ENCODE measurements around the gene ABCA3. TPM values are rescaled to one million over a fixed set of nuclear protein-coding genes. Genes with fewer than 3 reads are reported as not detected.

ABCA3 gene
- total RNA-seq, 4 donors from 2014 or later: 1.3 to 18.7 (median 4.7) TPM

GRCh38 chr16:2251296-2252111 is 89.0 kb downstream of the ABCA3 start, which contains the start of gene ECI1:
Gene ECI1 (minus strand): TSS chr16:2251587. CDS start chr16:2251566, 21 bp downstream.
- Histone ChIP-seq H3K4me3 (peak within 1 kb of the TSS; percentile 31 to 86), H3K27me3 (no peaks in the 10 kb centered on the region), H3K4me1 (peaks cover 0 to 7% of the 10 kb centered on the region in 2 donors), H3K9me3 (no peaks in the 10 kb centered on the region), H3K27ac (peak within 1 kb of the TSS; percentile 73 to 91), H3K36me3 (no peaks in the 10 kb centered on the region)
- DNase-seq: peak; percentile 94 to 97
- peak; percentile 85 to 89 for TF ChIP-seq POLR2A (IDR thresholded peaks at IDR 0.05)
- TF ChIP-seq CTCF (IDR thresholded peaks at IDR 0.05): peak; percentile 76 to 95 (median 91)
- intact Hi-C loops (cut with DNase I; ENCODE audit: low total_unique reads): no loop called here

- Histone ChIP-seq H3K27ac (peak overlapping the region; percentile 69 to 91), H3K9me3 (no peaks in the 10 kb centered on the region), H3K36me3 (no peaks in the 10 kb centered on the region), H3K4me3 (peak overlapping the region; percentile 31 to 86), H3K27me3 (no peaks in the 10 kb centered on the region), H3K4me1 (peaks cover 0 to 7% of the 10 kb centered on the region in 2 donors)
- DNase-seq: no peak
- intact Hi-C loops (cut with DNase I; ENCODE audit: low total_unique reads): no loop called here
- TF ChIP-seq POLR2A (IDR thresholded peaks at IDR 0.05) (no peak), CTCF (IDR thresholded peaks at IDR 0.05) (no peak)
Observed at GRCh38 chr16:2250652-2251295, 89.8 kb downstream of the ABCA3 start.

DNA sequence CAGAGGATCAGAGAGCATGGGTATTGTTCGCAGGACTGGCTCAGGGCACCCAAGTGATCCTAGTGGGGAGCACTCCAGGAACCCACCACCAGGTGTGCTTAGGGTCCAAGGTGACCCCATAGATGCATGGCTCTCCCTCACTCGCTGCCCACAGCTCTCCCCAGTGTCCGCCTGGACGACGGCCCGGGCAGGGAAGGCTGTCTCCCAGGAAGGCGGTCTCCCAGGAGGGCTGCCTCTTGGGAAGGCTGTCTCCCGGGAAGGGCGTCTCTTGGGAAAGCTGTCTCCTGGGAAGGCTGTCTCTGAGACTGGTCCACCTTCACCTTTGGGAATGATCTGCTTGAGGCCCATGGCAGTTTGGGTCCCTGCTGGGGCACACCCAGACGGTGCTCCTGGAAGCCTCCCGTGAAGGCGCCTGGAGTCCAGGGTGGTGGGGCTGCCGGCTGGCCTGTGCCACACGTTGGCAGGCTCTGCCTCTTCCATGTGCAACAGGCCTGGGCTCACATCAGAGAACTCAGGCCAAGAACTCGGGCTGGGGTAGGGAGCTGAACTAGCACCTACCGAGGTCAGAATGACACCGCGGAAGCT is 94.1 kb downstream of the ABCA3 start:
- no peaks in the 10 kb centered on the region for H3K4me1 ChIP-seq
- TF ChIP-seq CTCF (IDR thresholded peaks at IDR 0.05) (no peak), POLR2A (IDR thresholded peaks at IDR 0.05) (no peak)

GRCh38 chr16:2244926-2245795 is 95.4 kb downstream of the ABCA3 start:
- Histone ChIP-seq H3K4me1 (no peaks in the 10 kb centered on the region), H3K27me3 (no peaks in the 10 kb centered on the region), H3K27ac (no peak overlapping the region), H3K4me3 (no peak overlapping the region), H3K36me3 (no peaks in the 10 kb centered on the region), H3K9me3 (no peaks in the 10 kb centered on the region)
- intact Hi-C loops (cut with DNase I; ENCODE audit: low total_unique reads): no loop called here
- DNase-seq: no peak
- TF ChIP-seq POLR2A (IDR thresholded peaks at IDR 0.05) (no peak), CTCF (IDR thresholded peaks at IDR 0.05) (no peak)

More for the DNA sequence above, 94.1 kb downstream of the ABCA3 start:
- H3K9me3 ChIP-seq: no peaks in the 10 kb centered on the region
- H3K36me3 ChIP-seq: no peaks in the 10 kb centered on the region
- H3K4me3 ChIP-seq: no peak overlapping the region
- intact Hi-C loops (cut with DNase I; ENCODE audit: low total_unique reads): no loop called here
- H3K27me3 ChIP-seq: no peaks in the 10 kb centered on the region
- no peak overlapping the region for H3K27ac ChIP-seq
- no peak for DNase-seq
